Smooth muscle cell of bladder (primary cell): ENCODE data around the gene VGLL3. TPM values are rescaled to one million over a fixed set of nuclear protein-coding genes. Genes with fewer than 3 reads are reported as not detected.

Source experiments
- total RNA-seq: library from RNA; depleted of rRNA; stranded (reverse); fragments of >200 nt; gene quantifications from 2 replicates; pipeline ENCODE4 v1.2.3, GENCODE V29; 2014

VGLL3 gene, protein sequence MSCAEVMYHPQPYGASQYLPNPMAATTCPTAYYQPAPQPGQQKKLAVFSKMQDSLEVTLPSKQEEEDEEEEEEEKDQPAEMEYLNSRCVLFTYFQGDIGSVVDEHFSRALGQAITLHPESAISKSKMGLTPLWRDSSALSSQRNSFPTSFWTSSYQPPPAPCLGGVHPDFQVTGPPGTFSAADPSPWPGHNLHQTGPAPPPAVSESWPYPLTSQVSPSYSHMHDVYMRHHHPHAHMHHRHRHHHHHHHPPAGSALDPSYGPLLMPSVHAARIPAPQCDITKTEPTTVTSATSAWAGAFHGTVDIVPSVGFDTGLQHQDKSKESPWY
- total RNA-seq = 29.3 and 33.4 TPM in 2 replicates

DNA sequence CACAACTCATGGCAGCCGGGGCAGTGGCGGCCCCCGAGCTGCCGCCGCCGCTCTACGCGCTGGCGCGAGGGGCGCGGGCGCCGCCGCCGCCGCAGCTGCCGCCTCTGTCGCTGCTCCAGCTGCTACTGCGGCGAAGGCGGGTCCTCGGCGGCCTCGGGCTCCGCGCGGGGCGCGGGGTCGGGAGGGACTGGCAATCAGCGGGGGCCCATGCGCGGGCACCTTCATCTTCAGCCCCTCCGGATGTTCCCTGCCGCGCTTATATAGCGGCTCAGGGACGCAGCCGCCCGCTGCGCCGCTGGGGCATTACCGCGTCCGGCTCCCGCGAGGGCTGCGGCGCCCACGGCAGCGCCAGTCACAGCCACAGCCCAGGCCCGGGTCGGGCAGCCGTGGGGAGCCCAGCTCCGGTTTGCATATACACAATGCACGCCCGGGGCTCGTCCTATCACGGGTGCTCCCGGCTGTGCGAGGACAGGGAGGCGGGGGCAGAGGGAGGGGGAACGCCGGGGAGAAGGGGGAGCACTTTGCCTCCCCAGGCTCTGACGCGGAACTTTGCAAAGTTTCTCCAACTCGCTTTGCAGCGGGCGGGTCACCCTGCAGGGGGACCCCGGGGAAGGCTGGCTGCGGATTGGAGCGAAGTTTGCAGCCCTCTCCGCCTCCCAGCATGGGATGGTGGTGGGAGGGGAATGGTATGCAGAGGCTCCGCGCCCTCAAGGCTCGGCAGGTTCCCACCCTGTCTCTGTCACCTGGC lies at the start of gene VGLL3:
Gene VGLL3 (minus strand): TSS at position 416 of the 748 bp plus-strand sequence. CDS start 406 bp downstream, at position 10.

Other genes starting within 250 kb of the VGLL3 start
- gene CHMP2B, start 236.2 kb upstream of the VGLL3 start, total RNA-seq = 19.6 and 25.8 TPM in 2 replicates